ENCODE results near the gene DPP6. TPM values are rescaled to one million over a fixed set of nuclear protein-coding genes. Genes with fewer than 3 reads are reported as not detected.

The DPP6 gene
- total and polyA plus RNA-seq, 12 donors: 0.07 to 2.1 (median 0.16) TPM; not detected in 4

GRCh38 chr7:154183482-154183881 is 131.3 kb downstream of the DPP6 start:
- WGBS, 2 donors: 26 to 29% methylated on average over 10 of the region's 10 CpGs
- Histone ChIP-seq H3K9me3 (no peaks in the 10 kb centered on the region), H3K27ac (no peak overlapping the region), H3K36me3 (no peaks in the 10 kb centered on the region), H3K27me3 (peaks cover 0 to 32% (median 9%) of the 10 kb centered on the region in 7 donors), H3K4me3 (no peak overlapping the region), H3K4me1 (no peaks in the 10 kb centered on the region)
- DNase-seq: no peak
- intact Hi-C loops (cut with DNase I): no loop called here
- ATAC-seq: no peak
- TF ChIP-seq CTCF (IDR thresholded peaks at IDR 0.05): no peak

- H3K36me3 ChIP-seq: no peaks in the 10 kb centered on the region
- WGBS, 2 donors: 43 to 51% methylated on average over 3 of the region's 3 CpGs
- H3K27me3 ChIP-seq: peaks cover 0 to 29% (median 9%) of the 10 kb centered on the region in 7 donors
- TF ChIP-seq CTCF (IDR thresholded peaks at IDR 0.05): no peak
- H3K9me3 ChIP-seq: no peaks in the 10 kb centered on the region
- no peak for ATAC-seq
- no peaks in the 10 kb centered on the region for H3K4me1 ChIP-seq
- no peak for DNase-seq
- no peak overlapping the region for H3K27ac ChIP-seq
- intact Hi-C loops (cut with DNase I): no loop called here
- no peak overlapping the region for H3K4me3 ChIP-seq
Observed at GRCh38 chr7:154183946-154184345, 131.7 kb downstream of the DPP6 start.

GRCh38 chr7:154186811-154187210 is 134.6 kb downstream of the DPP6 start:
- ATAC-seq (no peak), DNase-seq (no peak)
- no peak for TF ChIP-seq CTCF (IDR thresholded peaks at IDR 0.05)
- Histone ChIP-seq H3K9me3 (no peaks in the 10 kb centered on the region), H3K4me3 (no peak overlapping the region), H3K4me1 (no peaks in the 10 kb centered on the region), H3K36me3 (no peaks in the 10 kb centered on the region), H3K27ac (no peak overlapping the region), H3K27me3 (peaks cover 0 to 26% (median 9%) of the 10 kb centered on the region in 7 donors)
- intact Hi-C loops (cut with DNase I): no loop called here
- 71 to 82% methylated on average over 3 of the region's 3 CpGs for WGBS, 2 donors

GRCh38 chr7:154188330-154188729 is 136.1 kb downstream of the DPP6 start:
- H3K9me3 ChIP-seq: no peaks in the 10 kb centered on the region
- 76 to 77% methylated on average over 2 of the region's 2 CpGs for WGBS, 2 donors

More at GRCh38 chr7:154188330-154188729, 136.1 kb downstream of the DPP6 start:
- Histone ChIP-seq H3K4me1 (no peaks in the 10 kb centered on the region), H3K27me3 (peaks cover 0 to 14% (median 9%) of the 10 kb centered on the region in 7 donors), H3K27ac (no peak overlapping the region), H3K36me3 (no peaks in the 10 kb centered on the region), H3K4me3 (no peak overlapping the region)
- TF ChIP-seq CTCF (IDR thresholded peaks at IDR 0.05): no peak
- intact Hi-C loops (cut with DNase I): no loop called here
- ATAC-seq: no peak
- no peak for DNase-seq
